ENCODE results near the gene PIK3AP1.

Gene PIK3AP1

GRCh38 chr10:96673318-96674099, 46.8 kb downstream of the PIK3AP1 start:
- TF ChIP-seq CTCF (IDR thresholded peaks at IDR 0.05; ENCODE audit: insufficient read depth, low read length, poor library complexity, severe bottlenecking) (no peak), EZH2phosphoT487 (conservative IDR thresholded peaks at IDR 0.05; ENCODE audit: low read length) (no peak)
- Histone ChIP-seq H3K4me2 (ENCODE audit: low read depth, low read length, poor library complexity, severe bottlenecking) (peak overlapping the region; percentile 57), H4K20me1 (ENCODE audit: low read depth, low read length) (peaks cover 9% of the 10 kb centered on the region; the same call in 1 of the 2 replicates), H3K9me2 (replicated peaks; ENCODE audit: insufficient read depth, low read length) (no peaks in the 10 kb centered on the region), H3K27me3 (ENCODE audit: low read length) (no peaks in the 10 kb centered on the region), H3K9ac (ENCODE audit: low read length) (peak overlapping the region; percentile 28), H3K79me2 (ENCODE audit: insufficient read depth, low read length) (peaks cover 99% of the 10 kb centered on the region), H2AFZ (ENCODE audit: low read depth, low read length, severe bottlenecking) (no peak overlapping the region), H3K9me3 (ENCODE audit: insufficient read depth, low read length) (no peaks in the 10 kb centered on the region), H3K36me3 (ENCODE audit: low read length) (peaks cover 4% of the 10 kb centered on the region; the same call in 1 of the 2 replicates), H3F3A (ENCODE audit: insufficient read depth) (peaks cover 20% of the 10 kb centered on the region), H3K4me3 (ENCODE audit: insufficient read depth, low read length, poor library complexity, severe bottlenecking) (peak overlapping the region; percentile 7), H3K27ac (ENCODE audit: low read depth, low read length) (peak overlapping the region; percentile 84)

- H3K9ac ChIP-seq (ENCODE audit: low read length), result peak overlapping the region; percentile 28; the same call in 1 of the 2 replicates
- peaks cover 27% of the 10 kb centered on the region for H3F3A ChIP-seq (ENCODE audit: insufficient read depth)
- no peak overlapping the region for H3K4me3 ChIP-seq (ENCODE audit: insufficient read depth, low read length, poor library complexity, severe bottlenecking)
- peaks cover 15% of the 10 kb centered on the region for H4K20me1 ChIP-seq (ENCODE audit: low read depth, low read length)
- TF ChIP-seq EZH2phosphoT487 (conservative IDR thresholded peaks at IDR 0.05; ENCODE audit: low read length) (no peak), CTCF (IDR thresholded peaks at IDR 0.05; ENCODE audit: insufficient read depth, low read length, poor library complexity, severe bottlenecking) (no peak)
- H3K79me2 ChIP-seq (ENCODE audit: insufficient read depth, low read length), result peaks cover 100% of the 10 kb centered on the region
- H3K27ac ChIP-seq (ENCODE audit: low read depth, low read length), result peak overlapping the region; percentile 84
- no peaks in the 10 kb centered on the region for H3K27me3 ChIP-seq (ENCODE audit: low read length)
- H3K9me2 ChIP-seq (replicated peaks; ENCODE audit: insufficient read depth, low read length), result no peaks in the 10 kb centered on the region
- peak overlapping the region; percentile 57 for H3K4me2 ChIP-seq (ENCODE audit: low read depth, low read length, poor library complexity, severe bottlenecking)
- peaks cover 10% of the 10 kb centered on the region for H3K36me3 ChIP-seq (ENCODE audit: low read length)
- H2AFZ ChIP-seq (ENCODE audit: low read depth, low read length, severe bottlenecking), result no peak overlapping the region
- no peaks in the 10 kb centered on the region for H3K9me3 ChIP-seq (ENCODE audit: insufficient read depth, low read length)
Observed at GRCh38 chr10:96672481-96673175, 47.7 kb downstream of the PIK3AP1 start.

- Histone ChIP-seq H3K79me2 (ENCODE audit: insufficient read depth, low read length) (peaks cover 100% of the 10 kb centered on the region), H3F3A (ENCODE audit: insufficient read depth) (peaks cover 32% of the 10 kb centered on the region), H4K20me1 (ENCODE audit: low read depth, low read length) (peaks cover 26% of the 10 kb centered on the region), H3K9me3 (ENCODE audit: insufficient read depth, low read length) (no peaks in the 10 kb centered on the region), H3K4me3 (ENCODE audit: insufficient read depth, low read length, poor library complexity, severe bottlenecking) (no peak overlapping the region), H3K27ac (ENCODE audit: low read depth, low read length) (peak overlapping the region; percentile 8), H3K36me3 (ENCODE audit: low read length) (peaks cover 10% of the 10 kb centered on the region), H3K9me2 (replicated peaks; ENCODE audit: insufficient read depth, low read length) (no peaks in the 10 kb centered on the region), H3K4me2 (ENCODE audit: low read depth, low read length, poor library complexity, severe bottlenecking) (peak overlapping the region; percentile 11), H3K9ac (ENCODE audit: low read length) (no peak overlapping the region), H2AFZ (ENCODE audit: low read depth, low read length, severe bottlenecking) (no peak overlapping the region), H3K27me3 (ENCODE audit: low read length) (no peaks in the 10 kb centered on the region)
- TF ChIP-seq CTCF (IDR thresholded peaks at IDR 0.05; ENCODE audit: insufficient read depth, low read length, poor library complexity, severe bottlenecking) (no peak), EZH2phosphoT487 (conservative IDR thresholded peaks at IDR 0.05; ENCODE audit: low read length) (no peak)
Observed at GRCh38 chr10:96671211-96671890, 49.0 kb downstream of the PIK3AP1 start.
